Activated T-cell treated with anti-CD3 and anti-CD28 coated beads for 24 hours (primary cell): ENCODE results near the gene CCDC32.

Experiments used
- DNase-seq: peaks from one replicate; pipeline ENCODE4 v3.0.0-alpha.2; 2020; ENCODE audit warnings: low read depth

The CCDC32 gene

DNA sequence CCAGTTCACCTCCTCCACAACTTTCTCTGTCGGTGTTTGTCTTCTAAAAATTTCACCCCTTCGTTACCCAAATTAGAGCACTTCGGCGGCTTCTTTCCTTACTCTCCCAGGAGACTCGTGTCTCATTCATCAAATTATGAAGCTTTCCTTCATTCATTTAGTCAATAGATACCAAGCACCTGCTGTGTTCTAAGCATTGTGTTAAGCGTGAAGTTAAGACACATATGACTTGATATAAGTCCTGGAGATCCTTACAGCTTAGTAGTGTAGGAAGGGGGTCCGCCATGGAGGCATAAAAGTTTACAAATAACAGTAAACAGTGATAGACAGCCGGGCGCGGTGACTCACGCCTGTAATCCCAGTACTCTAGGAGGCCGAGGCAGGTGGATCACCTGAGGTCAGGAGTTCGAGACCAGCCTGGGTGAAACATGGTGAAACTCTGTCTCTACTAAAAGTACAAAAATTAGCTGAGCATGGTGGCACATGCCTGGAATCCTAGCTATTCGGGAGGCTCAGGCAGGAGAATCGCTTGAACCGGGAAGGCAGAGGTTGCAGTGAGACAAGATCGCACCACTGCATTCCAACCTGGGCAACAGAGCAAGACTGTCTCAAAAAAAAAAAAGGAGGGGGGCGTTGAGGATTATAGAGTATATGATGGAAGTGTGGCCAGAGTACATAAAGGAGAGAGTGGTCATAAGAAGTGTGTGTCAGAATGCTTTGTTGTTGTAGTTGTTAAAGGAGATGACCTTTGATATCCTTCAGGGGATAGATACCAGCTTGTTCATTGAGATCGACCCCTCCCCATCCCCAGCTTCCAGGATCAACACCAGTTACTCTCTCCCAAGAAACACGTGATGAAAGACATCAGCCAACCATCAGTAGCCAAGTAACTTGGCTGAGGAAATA is 744 bp upstream of the CCDC32 start:
- no peak for DNase-seq

DNA sequence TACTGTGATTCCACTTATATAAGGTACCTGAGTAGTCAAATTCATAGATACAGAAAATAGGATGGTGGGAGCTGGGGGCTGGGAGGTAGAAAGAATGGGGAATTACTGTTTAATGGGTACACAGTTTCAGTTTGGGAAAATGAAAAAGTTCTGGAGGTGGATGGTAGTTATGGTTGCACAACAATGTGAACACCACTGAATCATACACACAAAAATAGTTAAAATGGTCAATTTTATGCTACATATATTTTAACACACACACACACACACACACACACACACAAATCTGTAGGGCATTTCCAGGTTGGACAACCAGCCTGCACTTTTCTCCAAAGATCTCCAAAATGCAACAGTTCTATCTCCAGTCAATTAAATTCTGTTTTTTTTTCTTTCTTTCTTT is 1.4 kb downstream of the CCDC32 start:
- DNase-seq, result no peak

DNA sequence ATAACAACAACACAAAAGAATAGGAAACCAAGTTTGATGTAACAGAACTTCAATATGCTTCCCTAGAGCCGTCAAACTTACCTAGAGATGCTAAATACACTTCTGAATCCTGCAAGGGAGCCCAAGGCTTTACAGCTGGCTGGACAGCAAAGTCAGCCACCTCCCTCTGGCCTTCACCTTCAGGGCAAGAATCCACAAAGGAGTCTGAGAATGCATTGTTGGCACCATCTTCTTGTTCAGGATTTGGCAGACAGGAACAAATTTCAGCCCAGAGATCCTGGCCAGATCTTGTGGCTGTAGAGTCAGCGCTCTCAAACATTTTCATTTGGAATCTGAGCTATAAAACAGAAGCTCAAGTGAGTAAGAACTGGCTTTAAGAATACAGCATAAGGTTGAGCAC is 2.2 kb downstream of the CCDC32 start:
- DNase-seq, result no peak

DNA sequence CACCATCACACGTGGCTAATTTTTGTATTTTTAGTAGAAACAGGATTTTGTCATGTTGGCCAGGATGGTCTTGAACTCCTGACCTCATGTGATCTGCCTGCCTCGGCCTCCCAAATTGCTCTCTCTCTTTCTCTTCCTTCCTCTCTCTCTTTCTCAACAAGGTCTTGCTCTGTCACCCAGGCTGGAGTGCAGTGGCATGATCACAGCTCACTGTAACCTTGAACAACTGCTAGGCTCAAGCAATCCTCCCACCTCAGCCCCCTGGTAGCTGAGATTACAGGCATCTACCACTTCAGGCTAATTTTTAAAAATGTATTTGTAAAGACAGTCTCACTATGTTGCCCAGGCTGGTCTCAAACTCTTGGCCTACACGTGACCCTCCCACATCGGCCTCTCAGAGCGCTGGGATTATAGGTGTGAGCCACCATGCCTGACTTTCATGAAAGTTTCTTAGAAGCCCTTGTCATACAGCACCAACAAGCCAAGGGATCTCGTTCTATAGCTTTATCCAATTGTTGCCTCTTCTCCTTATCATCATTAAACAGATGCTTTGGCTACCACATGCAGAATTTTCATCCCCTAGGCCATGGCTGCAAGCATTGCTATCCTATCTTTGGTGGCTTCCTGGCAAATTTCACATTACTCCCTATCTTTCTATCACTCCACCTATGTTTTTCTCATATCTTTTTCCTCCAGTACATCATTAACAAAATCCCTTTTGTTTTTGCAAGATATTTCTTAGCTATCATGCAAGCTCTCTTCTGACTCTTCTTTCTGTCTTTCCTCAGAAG is 5.7 kb downstream of the CCDC32 start:
- DNase-seq, result no peak

DNA sequence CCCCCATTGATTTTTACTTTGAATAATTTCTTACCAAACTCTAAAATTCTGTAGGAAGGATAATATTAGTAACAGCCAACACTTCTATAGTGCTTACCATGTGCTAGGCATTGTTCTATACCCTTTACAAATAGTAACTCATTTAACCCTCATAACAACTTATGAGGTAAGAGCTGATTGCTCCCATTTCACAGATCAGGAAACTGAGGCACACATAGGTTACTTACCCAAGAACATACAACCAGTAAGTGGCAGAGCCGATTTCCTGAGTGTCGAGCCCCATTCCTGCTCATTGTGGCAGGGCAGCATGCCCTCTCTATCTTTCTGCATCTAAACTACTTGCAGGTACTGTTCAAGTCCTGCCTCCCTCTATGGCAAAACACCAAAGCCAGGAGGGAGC is 9.0 kb downstream of the CCDC32 start:
- no peak for DNase-seq

DNA sequence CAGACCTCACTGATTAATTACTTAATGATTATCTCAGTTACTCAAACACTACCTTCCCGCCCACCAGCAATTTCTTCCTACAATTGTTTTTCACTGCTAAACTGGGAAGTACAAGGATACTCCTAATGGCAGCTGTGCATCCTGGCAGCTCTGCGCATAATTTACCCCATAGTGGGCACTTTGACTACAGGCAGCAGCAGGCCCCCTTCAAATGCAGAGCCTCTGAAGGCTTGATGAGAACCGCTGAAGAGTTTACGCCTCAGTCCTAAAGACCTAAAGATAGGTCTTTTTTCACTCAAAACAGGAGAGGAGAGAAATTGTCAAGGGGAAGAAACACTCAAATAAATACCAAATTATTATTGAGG is 10.7 kb downstream of the CCDC32 start:
- no peak for DNase-seq

DNA sequence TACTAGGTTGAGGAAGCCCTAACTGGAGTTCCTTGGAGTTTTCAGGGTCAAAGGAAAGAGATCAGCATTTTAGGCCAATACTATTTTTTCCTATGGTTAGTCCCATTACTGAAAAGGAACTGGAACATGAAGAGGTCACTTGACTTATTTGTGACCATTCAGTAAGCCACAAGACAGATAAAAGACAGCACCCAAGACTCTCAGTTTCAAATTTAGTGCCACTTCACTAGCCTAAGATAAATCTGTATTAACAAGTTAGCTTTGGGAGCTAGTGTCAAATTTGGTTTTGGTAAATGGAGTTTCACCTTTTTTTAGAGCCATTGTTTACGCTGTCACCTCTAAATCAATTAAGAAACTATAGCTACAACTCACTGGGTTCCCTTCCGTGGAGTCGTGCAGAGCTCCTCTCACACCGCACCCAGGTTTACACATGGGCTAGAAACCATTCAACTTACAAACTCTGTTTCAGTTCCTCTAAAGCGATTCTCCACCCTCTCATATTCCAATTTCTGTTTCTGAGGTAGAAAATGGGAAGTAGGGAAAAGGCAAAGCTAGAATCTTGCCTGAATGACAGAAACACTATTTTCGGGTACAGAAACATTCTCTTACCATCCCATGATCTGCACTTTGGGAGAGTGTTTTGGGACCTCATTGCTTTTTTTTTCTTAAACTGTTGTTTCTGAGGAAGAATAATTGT is 14.4 kb downstream of the CCDC32 start:
- DNase-seq, result no peak

DNA sequence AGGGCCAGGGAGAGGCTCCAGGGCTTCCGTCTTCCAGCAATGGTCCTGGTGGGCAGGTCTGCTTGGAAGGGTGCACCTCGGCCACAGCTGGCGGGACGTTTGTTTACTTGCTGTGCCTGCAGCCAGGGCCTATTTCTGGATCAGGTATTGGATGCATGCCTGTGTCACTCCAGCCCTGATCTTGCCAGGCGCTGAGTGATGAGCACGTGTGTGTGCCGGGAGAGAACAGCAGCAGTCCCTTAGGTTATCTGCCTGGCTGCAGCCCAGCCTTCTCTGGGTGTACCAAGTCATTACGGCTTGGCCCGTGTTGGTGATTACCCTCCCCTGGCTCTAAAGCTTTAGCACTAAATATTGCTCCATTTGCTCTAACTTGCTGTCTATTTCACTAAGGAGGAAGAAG is 14.9 kb downstream of the CCDC32 start:
- no peak for DNase-seq

DNA sequence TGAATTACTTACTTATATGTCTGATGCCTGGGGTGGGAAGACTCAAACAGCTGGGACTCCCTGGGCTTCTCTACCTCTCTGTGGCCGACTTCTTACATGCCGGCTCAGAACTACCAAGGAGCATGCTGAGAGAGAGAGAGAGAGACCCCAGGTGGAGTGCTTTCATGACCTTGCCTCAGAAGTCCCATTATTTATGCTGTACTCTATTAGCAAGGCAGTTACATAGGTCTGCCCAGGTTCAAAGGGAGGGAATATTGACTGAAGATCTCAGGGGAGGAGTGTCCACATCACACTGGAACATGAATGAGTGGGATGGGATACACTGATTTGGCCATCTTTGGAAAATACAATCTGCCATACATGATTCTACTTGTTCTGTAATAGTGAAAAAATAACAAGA is 16.2 kb downstream of the CCDC32 start:
- DNase-seq, result no peak

DNA sequence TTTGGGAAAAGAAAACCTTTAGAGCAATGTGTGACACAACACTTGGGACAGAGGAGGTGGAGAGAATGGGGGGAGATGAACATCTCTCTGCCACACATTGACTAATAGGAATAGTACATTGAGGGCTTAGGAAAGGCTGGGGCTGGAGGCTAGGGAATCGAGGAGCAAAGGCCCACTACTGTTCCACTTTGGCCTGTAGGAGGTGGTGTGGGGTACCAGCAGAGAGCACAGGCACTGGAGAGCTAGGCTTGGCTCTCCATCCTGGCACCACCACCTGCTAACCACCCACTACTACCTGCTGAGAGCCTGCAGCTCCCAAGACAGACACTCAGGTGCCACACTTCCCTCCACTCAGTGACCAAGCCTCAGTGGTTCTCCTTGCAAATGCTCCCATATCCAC is 19.4 kb downstream of the CCDC32 start:
- no peak for DNase-seq

DNA sequence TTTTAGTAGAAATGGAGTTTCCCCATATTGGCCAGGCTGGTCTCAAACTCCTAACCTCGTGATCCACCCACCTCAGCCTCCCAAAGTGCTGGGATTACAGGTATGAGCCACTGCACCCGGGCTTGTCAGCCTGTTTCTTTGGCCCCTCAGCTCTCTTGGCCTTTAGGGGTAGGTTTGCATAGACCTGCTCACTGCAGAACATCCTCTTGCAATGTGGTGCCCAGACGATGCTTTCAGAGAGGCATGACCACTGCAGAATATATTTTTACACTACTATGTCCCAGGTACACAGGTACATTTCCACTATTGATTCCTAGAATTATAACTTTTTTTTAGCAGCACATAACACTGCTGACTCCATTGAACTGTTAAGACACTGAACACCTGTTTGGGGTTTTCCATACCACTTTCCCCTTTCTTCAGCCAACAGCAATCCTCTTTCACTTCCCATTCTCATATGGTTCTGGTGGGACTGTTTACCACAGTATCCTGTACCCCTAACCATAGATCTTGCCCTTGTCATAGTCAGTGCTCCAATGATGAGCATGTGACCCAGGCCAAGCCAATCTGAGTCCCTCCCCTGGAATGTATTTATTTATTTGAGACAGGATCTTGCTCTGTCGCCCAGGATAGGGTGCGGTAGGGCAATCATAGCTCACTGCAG is 21.1 kb downstream of the CCDC32 start:
- no peak for DNase-seq

DNA sequence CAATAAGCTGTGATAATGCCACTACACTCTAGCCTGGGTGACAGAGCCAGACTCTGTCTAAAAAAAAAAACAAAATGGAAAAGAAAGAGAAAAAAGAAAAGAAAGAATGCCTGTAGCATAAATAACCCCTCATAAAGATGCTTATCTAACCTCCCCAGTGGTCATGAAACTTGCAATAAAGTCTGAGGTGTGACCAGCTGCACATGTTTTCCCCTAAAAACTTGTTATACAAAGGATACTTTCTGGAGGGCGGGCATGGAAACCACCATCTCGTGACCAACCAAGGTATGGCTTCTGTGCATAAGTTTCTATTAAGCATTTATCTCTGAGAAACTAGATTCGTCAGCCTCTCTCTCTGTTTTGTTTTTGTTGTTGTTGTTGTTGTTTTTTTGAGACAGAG is 21.8 kb downstream of the CCDC32 start:
- no peak for DNase-seq

DNA sequence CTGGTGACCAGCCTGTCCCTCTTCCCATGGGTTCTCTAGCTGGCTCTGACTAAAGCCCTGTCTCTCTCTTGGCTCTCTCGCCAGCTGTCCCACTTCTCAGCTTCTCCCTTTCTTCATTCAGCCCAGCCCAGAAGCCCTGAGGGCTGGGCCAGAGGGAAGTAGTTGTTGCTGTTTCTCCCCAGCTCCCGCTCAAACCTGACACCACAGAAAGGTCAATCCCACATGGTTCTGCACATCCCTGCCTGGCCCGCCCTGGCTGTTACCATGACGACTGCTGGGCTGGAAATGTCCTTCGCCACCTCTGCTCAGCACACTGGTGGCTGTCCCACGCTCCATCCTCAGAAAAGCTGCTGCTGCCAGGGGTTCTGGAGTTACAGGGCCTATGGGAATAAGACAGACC is 25.9 kb downstream of the CCDC32 start:
- no peak for DNase-seq

DNA sequence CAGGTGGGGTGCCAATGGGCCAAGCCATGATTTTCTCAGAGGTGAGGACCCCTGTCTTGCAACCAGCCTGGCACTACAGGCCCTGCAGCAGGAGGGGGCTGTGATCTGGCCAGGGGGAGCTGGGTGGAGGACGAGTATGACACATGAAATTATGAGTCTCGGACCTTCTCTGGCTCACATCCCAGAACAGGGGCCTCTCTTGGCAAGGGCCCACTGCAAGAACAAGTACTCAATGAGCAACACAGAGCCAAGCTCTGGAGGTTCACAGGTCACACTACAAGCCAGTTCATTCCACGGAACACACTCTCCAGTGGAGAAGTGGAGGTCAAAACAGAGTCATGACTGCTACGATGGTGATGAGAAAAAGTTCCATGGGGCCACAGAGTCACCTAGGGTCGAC is 28.3 kb downstream of the CCDC32 start:
- DNase-seq, result no peak

DNA sequence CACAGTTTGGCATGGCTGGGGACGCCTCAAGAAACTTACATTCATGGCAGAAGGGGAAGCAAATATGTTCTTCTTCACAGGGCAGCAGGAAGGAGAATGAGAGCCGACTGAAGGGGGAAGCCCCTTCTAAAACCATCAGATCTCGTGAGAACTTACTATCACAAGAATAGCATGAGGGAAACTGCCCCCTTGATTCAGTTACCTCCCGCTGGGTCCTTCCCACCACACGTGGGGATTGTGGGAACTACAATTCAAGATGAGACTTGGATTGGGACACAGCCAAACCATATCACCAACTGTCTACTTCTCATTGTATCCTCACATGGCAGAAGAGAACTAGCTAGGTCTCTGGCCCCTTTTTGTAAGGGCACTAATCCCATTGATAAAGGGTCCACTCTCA is 30.5 kb downstream of the CCDC32 start:
- DNase-seq, result no peak

DNA sequence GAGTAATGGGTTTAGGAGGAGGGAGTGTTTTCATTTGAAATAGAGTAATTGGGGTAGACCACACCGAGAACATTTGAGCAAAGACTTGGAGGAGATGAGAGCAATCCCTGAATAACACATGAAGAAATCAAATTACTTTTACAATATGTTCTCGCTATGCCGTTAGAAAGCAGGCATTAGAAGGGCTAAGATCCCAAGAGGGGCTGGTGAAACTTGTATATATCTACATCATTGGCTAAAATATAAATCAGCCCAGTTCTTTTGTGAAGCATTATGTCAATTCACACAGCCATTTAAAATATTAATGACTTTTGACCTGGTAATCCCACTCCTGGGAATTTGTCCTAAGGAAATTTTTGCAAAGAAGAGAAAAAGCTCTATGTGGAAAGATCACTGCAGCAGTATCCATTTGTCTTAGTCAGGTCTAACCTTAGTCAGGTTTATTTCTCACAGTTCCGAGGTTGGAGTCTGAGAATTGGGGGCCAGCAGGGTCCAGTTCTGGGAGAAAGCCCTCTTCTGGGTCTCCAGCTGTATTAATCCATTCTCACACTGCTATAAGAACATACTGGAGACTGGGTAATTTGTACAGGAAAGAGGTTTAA is 31.0 kb downstream of the CCDC32 start:
- no peak for DNase-seq

DNA sequence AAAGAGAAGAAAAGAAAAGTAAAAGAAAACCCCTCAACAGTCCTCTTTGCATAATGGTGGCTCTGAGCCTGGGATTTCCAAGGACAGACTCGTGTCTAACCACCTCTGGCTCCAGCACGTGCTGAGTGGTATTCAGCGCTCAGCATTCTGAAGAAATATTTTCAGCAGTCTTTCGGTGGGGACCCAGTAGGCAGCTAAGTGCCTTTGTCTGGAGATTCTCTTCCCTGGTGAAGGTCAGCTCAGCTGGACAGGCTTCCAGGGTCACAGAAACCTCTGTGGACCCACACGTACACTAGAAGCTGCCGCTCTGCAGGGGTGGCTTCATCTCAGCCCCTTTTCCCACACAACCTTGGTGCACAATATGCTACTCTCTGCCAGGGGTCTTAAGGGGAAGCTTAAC is 36.0 kb downstream of the CCDC32 start:
- no peak for DNase-seq

DNA sequence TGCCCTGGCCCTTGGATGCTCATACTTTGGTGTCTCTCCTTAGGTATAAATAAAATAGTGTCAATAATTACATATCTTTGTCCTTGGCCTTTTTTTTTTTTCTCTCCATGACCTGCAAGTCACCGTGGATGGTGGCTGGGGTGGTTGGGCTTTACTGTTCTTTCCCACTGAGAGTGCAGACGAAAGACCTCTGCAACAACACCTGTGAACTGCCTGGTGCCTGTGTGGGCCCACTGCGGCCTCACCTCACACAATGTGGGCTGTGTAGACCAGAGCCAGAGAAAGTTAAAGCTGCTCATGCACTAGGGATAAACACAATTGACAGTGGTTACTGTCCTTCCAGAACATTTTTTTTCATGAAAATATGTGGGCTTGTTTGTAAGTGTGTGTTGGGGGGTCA is 39.0 kb downstream of the CCDC32 start:
- no peak for DNase-seq

DNA sequence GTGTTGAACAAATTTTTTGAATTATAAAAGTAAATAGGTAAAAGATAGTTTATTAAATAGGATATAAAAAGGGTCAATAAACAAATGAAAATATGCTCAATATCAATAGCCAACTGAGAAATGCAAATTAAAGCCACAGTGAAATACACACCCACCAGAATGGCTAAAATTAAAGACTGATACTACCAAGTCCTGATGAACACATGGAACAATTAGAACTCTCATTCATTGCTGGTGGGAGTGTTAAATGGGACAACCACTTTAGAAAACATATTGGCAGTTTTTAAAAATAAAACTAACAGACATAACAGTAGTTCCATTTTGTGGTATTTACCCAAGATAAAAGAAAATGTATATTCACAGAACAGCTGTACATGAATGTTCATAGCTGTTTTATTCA is 41.2 kb downstream of the CCDC32 start:
- no peak for DNase-seq

DNA sequence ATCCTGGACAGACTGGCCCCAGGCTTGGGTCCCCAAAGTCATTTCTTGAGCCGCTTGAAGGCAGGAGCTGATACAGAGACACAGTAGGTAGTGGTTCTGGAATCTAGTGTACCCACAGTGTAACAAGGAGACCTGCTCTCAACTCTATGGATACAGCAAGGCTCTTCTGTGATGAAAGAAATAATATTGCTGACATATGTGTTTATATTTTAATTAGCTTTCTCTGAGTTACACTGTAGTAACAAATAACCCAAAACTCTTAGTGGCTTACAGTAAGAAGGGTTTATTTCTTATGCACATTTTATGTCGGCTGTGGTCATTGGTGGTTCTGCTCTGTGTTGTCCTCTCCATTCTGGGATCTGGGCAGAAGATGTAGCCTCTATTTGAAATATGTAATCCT is 48.5 kb downstream of the CCDC32 start:
- no peak for DNase-seq

DNA sequence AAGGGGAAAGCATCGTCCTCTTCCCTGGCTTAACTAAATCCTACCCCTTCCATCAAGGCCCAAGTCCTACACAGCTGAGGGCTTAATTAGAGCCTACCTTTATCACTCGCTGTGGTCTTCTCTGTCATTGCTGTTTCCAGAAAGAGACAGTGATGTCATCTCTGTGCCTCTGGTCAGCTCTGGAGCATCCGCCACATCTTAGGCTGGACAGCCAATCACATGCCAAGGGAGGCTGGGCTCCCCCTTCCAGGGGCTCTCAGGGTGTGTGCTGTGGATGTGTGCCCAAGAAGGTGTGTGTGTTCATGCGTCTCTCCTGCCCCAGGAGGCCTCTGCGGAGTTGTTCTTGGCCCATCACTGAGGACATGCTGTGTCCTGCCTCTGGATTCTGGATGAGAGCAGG is 51.2 kb downstream of the CCDC32 start:
- DNase-seq, result no peak

DNA sequence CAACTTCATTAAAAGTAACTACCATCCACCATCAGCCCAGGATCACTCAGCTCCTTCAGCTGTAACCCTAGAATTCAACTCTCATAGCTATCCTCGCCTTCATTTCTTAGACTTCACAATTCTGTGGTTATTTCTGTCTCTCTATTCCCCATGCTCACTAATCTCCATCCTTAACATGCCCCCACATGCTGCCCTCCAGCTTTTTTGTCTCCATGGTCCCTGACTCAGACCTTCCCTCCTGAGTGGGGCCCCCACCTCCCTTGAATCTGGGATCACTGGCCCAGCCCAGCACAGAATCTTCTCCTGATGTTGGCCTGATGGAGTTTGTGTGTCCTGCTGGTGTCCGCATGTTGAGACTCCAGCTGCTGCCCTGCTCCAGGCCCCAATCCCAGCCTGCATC is 52.4 kb downstream of the CCDC32 start:
- no peak for DNase-seq
